Measurements from ENCODE around the gene MIXL1. TPM values are rescaled to one million over a fixed set of nuclear protein-coding genes. Genes with fewer than 3 reads are reported as not detected.
A peak's percentile ranks its signal among the peaks of the same experiment; 100 is the strongest.

MIXL1 gene
- under 1 TPM; 0.39 to 0.68 TPM for total RNA-seq
- 0.66 TPM for polyA plus RNA-seq (ENCODE audit: insufficient read depth, low read depth, low replicate concordance)
- long read RNA-seq, donor 1, result 0 reads
- long read RNA-seq, donor 2, result 0 reads

DNA sequence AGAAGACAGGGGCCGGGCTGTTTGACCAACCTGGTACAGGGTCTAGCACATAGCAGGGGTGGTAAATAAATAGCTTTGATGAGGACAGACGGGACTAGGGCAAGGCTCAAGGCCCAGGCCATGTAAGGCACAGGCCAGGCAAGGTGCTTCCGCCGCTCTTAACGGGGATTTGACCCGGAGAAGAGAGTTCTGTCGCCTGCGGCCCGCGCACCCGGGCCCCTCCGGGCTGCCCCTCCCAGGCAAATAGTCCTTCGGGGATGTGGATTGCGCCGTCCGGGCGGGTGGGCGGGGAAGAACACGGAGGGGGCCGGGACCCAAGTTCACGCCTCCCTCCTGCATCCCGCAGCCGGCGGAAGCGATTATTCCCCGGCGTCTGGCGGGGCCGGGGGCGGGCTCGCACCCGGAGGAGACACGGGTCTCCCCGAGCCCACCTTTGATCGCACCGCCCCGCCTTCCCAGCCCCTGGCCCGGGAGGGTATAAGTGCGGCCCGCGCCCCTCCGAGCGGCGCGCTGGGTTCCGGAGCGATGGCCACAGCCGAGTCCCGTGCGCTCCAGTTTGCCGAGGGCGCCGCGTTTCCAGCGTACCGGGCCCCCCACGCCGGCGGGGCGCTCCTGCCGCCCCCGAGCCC, at the start of gene MIXL1:
Gene MIXL1, plus strand, starts transcription at position 508 of the 629 bp plus-strand sequence. Its CDS starts 18 bp downstream, at position 526.
- no peaks in the 10 kb centered on the region for H3K36me3 ChIP-seq (ENCODE audit: low read depth, missing control alignments)
- H3K4me1 ChIP-seq, result no peaks in the 10 kb centered on the region
- whole genome bisulfite sequencing, 2 donors, result 6 to 35% methylated on average over 5 to 51 of the region's 62 CpGs
- no peak for DNase-seq
- H3K27me3 ChIP-seq, result no peaks in the 10 kb centered on the region
- no peak for TF ChIP-seq POLR2A (IDR thresholded peaks at IDR 0.05)
- TF ChIP-seq, protein P1, sequence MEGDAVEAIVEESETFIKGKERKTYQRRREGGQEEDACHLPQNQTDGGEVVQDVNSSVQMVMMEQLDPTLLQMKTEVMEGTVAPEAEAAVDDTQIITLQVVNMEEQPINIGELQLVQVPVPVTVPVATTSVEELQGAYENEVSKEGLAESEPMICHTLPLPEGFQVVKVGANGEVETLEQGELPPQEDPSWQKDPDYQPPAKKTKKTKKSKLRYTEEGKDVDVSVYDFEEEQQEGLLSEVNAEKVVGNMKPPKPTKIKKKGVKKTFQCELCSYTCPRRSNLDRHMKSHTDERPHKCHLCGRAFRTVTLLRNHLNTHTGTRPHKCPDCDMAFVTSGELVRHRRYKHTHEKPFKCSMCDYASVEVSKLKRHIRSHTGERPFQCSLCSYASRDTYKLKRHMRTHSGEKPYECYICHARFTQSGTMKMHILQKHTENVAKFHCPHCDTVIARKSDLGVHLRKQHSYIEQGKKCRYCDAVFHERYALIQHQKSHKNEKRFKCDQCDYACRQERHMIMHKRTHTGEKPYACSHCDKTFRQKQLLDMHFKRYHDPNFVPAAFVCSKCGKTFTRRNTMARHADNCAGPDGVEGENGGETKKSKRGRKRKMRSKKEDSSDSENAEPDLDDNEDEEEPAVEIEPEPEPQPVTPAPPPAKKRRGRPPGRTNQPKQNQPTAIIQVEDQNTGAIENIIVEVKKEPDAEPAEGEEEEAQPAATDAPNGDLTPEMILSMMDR (IDR thresholded peaks at IDR 0.05), result no peak
- H3K4me3 ChIP-seq, result peak within 1 kb of the TSS; percentile 40 to 58
- no peaks in the 10 kb centered on the region for H3K9me3 ChIP-seq
- intact Hi-C loops (cut with DNase I; ENCODE audit: low total_unique reads), result no loop called here
- no peak within 1 kb of the TSS for H3K27ac ChIP-seq

DNA sequence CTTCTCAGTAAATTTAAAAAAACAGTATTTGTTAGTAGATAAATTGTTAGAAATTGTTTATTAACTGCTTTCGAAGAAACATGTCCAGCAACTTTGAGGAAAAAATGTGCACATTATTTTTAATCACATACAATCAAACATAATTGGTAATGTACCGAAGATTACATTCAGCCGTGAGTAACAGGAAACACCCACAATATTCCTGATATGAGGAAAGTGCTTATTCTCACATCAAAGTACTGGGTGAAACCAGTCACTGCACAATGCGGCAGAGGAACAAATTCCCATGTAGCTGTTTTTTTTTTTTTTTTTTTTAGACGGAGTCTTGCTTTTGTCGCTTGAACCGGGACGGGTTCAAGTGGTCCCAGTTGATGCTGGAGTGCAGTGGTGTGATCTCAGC, 46.6 kb upstream of the MIXL1 start:
- intact Hi-C loops (cut with DNase I; ENCODE audit: low total_unique reads), result no loop called here
- Histone ChIP-seq H3K36me3 (ENCODE audit: low read depth, missing control alignments) (no peaks in the 10 kb centered on the region), H3K27ac (no peak overlapping the region), H3K9me3 (no peaks in the 10 kb centered on the region), H3K4me1 (peaks cover 10% of the 10 kb centered on the region), H3K27me3 (no peaks in the 10 kb centered on the region), H3K4me3 (no peak overlapping the region)
- TF ChIP-seq, protein P1 (IDR thresholded peaks at IDR 0.05), result no peak
- TF ChIP-seq POLR2A (IDR thresholded peaks at IDR 0.05), result no peak
- no peak for DNase-seq
- WGBS, 2 donors, result 76 to 83% methylated on average over 8 of the region's 8 CpGs

DNA sequence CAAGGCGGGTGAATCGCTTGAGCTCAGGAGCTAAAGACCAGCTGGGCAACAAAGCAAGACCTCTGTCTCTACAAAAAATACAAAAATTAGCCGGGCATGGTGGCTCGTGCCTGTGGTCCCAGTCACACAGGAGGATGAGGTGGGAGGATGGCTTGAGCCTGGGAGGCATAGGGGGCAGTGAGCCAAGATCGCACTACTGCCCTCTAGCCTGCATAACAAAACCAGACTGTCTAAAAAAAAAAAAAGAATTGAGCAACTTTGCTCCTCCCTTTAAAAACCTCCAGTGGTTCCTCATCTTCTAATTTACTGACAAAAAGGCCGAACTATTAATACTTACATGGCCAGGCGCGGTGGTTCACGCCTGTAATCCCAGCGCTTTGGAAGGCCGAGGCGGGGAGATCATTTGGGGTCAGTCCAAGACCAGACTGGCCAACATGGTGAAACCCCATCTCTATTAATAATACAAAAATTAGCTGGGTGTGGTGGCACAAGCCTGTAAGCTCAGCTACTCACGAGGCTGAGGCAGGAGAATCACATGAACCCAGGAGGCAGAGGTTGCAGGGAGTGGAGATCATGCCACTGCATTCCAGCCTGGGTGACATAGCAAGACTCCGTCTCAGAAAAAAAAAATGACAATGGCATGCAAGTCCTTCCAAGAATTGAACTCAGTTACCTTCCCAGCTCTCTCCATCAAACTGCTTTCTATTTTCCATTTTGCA, 41.3 kb upstream of the MIXL1 start:
- no peaks in the 10 kb centered on the region for H3K36me3 ChIP-seq (ENCODE audit: low read depth, missing control alignments)
- TF ChIP-seq, protein P1 (IDR thresholded peaks at IDR 0.05), result peak in 1 of 3 experiments; percentile 28
- TF ChIP-seq POLR2A (IDR thresholded peaks at IDR 0.05), result no peak
- peaks cover 30% of the 10 kb centered on the region for H3K4me1 ChIP-seq
- no peak overlapping the region for H3K27ac ChIP-seq
- peak; percentile 76 for DNase-seq
- H3K9me3 ChIP-seq, result no peaks in the 10 kb centered on the region
- intact Hi-C loops (cut with DNase I; ENCODE audit: low total_unique reads), result no loop called here
- no peak overlapping the region for H3K4me3 ChIP-seq
- no peaks in the 10 kb centered on the region for H3K27me3 ChIP-seq
- WGBS, 2 donors, result 72 to 77% methylated on average over 14 of the region's 14 CpGs

DNA sequence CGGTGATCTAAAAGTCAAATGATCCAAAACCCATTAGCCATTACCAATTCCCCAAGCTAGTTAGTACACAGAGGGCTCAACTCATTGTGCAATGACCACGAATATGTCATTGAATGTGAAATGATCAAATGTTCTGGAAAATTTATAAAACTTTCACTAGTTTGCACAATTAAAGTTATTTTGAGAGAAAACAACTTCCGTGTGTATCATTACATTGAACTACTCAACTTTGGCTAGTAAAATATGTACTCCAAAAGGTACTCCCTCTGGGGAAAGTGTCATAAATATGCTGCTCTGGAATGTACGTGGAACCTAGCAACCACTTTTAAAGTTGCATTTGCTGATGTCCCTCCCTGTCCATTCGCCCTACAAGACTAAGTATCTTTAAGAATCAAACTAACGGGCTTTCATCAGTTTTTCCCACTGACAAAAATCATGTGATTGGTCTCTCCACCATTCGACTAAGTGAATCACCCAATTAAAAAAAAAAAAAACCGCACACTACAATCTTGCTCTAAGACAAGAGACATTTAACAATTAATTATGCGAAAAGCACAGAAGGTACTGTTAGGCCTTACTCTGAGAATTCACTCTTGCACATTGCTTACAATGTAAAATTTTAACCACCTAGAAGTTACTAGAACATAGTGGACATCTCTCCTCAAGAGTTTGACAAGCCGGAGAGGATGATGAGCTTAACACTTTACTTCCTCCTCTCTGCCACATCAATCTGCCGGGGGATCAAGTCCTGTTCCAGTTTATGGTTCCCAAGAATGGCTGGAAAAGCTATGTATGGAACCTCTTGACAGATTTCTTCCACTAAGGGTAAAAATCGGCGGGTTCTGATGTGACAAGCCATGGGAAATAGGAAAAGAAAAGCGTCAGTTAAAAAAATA, 38.1 kb upstream of the MIXL1 start:
- Histone ChIP-seq H3K4me1 (peaks cover 32% of the 10 kb centered on the region), H3K9me3 (no peaks in the 10 kb centered on the region), H3K4me3 (peak overlapping the region; percentile 92 to 93), H3K27me3 (no peaks in the 10 kb centered on the region), H3K36me3 (ENCODE audit: low read depth, missing control alignments) (no peaks in the 10 kb centered on the region), H3K27ac (peak overlapping the region; percentile 92 to 96)
- DNase-seq, result no peak
- WGBS, 2 donors, result 7 to 9% methylated on average over 14 of the region's 14 CpGs
- intact Hi-C loops (cut with DNase I; ENCODE audit: low total_unique reads), result no loop called here
- TF ChIP-seq POLR2A (IDR thresholded peaks at IDR 0.05), result no peak
- TF ChIP-seq, protein P1 (IDR thresholded peaks at IDR 0.05), result no peak

Data from testis (tissue), 5 donors.